Esophagus muscularis mucosa (tissue), 4 donors: ENCODE measurements around the gene EFHC2. TPM values are rescaled to one million over a fixed set of nuclear protein-coding genes. Genes with fewer than 3 reads are reported as not detected.

Experiments
- DNase-seq: peaks from one replicate; pipeline ENCODE4 v3.0.0-alpha.2; 2017; ENCODE audit errors: extremely low spot score
- H3K27ac ChIP-seq, 4 donors: fragments of 200-600 bp; sonication (generic); replicated peaks in 1 of 4; 1 replicate in 3 of 4; 2 replicates in 1 of 4; pipeline ENCODE4 v1.5.1; 2016 to 2019; ENCODE audit warnings: mild to moderate bottlenecking in 1 of 4
- H3K27me3 ChIP-seq, 4 donors: fragments of 200-600 bp; sonication (generic); one replicate each; pipeline versions ENCODE4 v1.5.1 to v1.6.0; 2016 to 2019
- H3K36me3 ChIP-seq, 4 donors: fragments of 200-600 bp; sonication (generic); one replicate each; pipeline ENCODE4 v1.5.1; 2016 to 2019
- H3K4me1 ChIP-seq, 4 donors: fragments of 200-600 bp; sonication (generic); one replicate each; pipeline ENCODE4 v1.5.1; 2016 to 2019
- H3K4me3 ChIP-seq, 4 donors: fragments of 200-600 bp; sonication (generic); 1 replicate in 2 of 4; 2 replicates in 2 of 4; pipeline ENCODE4 v1.5.1; 2016 to 2019; ENCODE audit warnings: mild to moderate bottlenecking in 4 of 4, moderate library complexity in 1 of 4
- H3K9me3 ChIP-seq, 4 donors: fragments of 200-600 bp; sonication (generic); 1 replicate in 3 of 4; 2 replicates in 1 of 4; pipeline ENCODE4 v1.5.1; 2016 to 2019
- CTCF ChIP-seq, 3 experiments: fragments of 200-600 bp in 2 of 3; fragments of 450-650 bp in 1 of 3; sonication (generic) in 2 of 3; IDR thresholded peaks; one replicate each; pipeline ENCODE4 v1.5.1; 2017 to 2019; ENCODE audit warnings: antibody characterized with exemption in 3 of 3, mild to moderate bottlenecking in 2 of 3, moderate library complexity in 1 of 3
- EP300 ChIP-seq: sonication (generic); formaldehyde crosslinking; IDR thresholded peaks from one replicate; pipeline ENCODE4 v1.6.1; 2017; ENCODE audit warnings: antibody characterized with exemption
- POLR2A ChIP-seq: fragments of 450-650 bp; IDR thresholded peaks from one replicate; pipeline ENCODE4 v1.6.1; 2017; ENCODE audit warnings: antibody characterized with exemption, moderate library complexity, mild to moderate bottlenecking, low read depth
- POLR2AphosphoS5 ChIP-seq, 2 donors: sonication (generic); formaldehyde crosslinking; IDR thresholded peaks; one replicate each; pipeline ENCODE4 v1.6.1; 2017; ENCODE audit warnings: antibody characterized with exemption in 2 of 2
- WGBS: methylation state at CpG from one replicate; pipeline ENCODE4 v1.1.5; 2018; 5-methylcytosine and 5-hydroxymethylcytosine counted together
- intact Hi-C: fragments of 100-400 bp; cut with DNase I; formaldehyde crosslinking; loops from one replicate; pipeline ENCODE4 v1.15.1; 2023
- total RNA-seq, 4 donors: library from RNA; depleted of rRNA; stranded (reverse); fragments of >200 nt; gene quantifications; one replicate each; pipeline versions ENCODE4 v1.1.0 to v1.2.1, GENCODE V29; 2016

The EFHC2 gene
- total RNA-seq, 4 donors from 2014 or later, result 2.6 to 4.6 (median 3.1) TPM

GRCh38 chrX:44234541-44234940, 108.9 kb downstream of the EFHC2 start:
- Histone ChIP-seq H3K27ac (no peak overlapping the region), H3K4me1 (no peaks in the 10 kb centered on the region), H3K4me3 (no peak overlapping the region), H3K27me3 (no peaks in the 10 kb centered on the region), H3K9me3 (no peaks in the 10 kb centered on the region), H3K36me3 (no peaks in the 10 kb centered on the region)
- WGBS, result 56% methylated on average over 2 of the region's 2 CpGs
- no peak for TF ChIP-seq POLR2A
- no peak for TF ChIP-seq POLR2AphosphoS5 (IDR thresholded peaks at IDR 0.05)
- no peak for TF ChIP-seq CTCF (IDR thresholded peaks at IDR 0.05)
- TF ChIP-seq EP300, result no peak
- intact Hi-C loops, result no loop called here
- no peak for DNase-seq

- TF ChIP-seq POLR2A, result no peak
- intact Hi-C loops, result no loop called here
- Histone ChIP-seq H3K27me3 (no peaks in the 10 kb centered on the region), H3K4me1 (no peaks in the 10 kb centered on the region), H3K27ac (no peak overlapping the region), H3K36me3 (no peaks in the 10 kb centered on the region), H3K4me3 (no peak overlapping the region), H3K9me3 (no peaks in the 10 kb centered on the region)
- no peak for DNase-seq
These were observed 109.4 kb downstream of the EFHC2 start for GRCh38 chrX:44234116-44234515.

- 82% methylated on average over 5 of the region's 5 CpGs for WGBS
- no peak for DNase-seq
- intact Hi-C loops, result no loop called here
- Histone ChIP-seq H3K4me1 (no peaks in the 10 kb centered on the region), H3K4me3 (no peak overlapping the region), H3K27ac (no peak overlapping the region), H3K36me3 (no peaks in the 10 kb centered on the region), H3K9me3 (no peaks in the 10 kb centered on the region), H3K27me3 (no peaks in the 10 kb centered on the region)
- TF ChIP-seq POLR2AphosphoS5 (IDR thresholded peaks at IDR 0.05), result no peak
- no peak for TF ChIP-seq CTCF (IDR thresholded peaks at IDR 0.05)
- TF ChIP-seq POLR2A, result no peak
- TF ChIP-seq EP300, result no peak
These were observed 111.4 kb downstream of the EFHC2 start for GRCh38 chrX:44232081-44232480.

DNA sequence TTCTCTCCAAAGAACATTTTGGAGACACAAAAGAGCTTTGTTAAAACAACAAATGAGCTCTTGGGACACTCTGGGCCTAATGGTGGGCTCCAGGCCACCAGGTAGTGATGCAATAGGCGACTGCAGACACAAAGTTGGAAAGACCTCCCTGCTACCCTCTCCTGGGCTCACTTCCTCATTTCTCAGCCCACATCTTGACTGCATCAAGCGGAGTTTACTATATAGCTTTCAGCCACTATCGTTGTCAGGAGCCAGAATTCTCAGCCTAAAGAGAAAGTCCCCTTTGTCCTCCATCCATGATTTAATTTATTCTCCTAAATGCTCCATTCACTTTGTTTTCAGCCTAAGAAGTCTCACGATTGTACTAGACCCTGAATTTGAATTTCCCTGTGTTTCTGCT, 114.9 kb downstream of the EFHC2 start:
- no peak for DNase-seq
- Histone ChIP-seq H3K36me3 (no peaks in the 10 kb centered on the region), H3K27me3 (no peaks in the 10 kb centered on the region), H3K4me3 (no peak overlapping the region), H3K4me1 (no peaks in the 10 kb centered on the region), H3K27ac (no peak overlapping the region), H3K9me3 (no peaks in the 10 kb centered on the region)
- intact Hi-C loops, result no loop called here
- TF ChIP-seq POLR2AphosphoS5 (IDR thresholded peaks at IDR 0.05) (no peak), CTCF (IDR thresholded peaks at IDR 0.05) (no peak), POLR2A (no peak), EP300 (no peak)
- WGBS, result 49% methylated on average over 4 of the region's 4 CpGs

- WGBS, result 70% methylated on average over 5 of the region's 5 CpGs
These were observed 115.5 kb downstream of the EFHC2 start for GRCh38 chrX:44227991-44228390.

More at GRCh38 chrX:44227991-44228390, 115.5 kb downstream of the EFHC2 start:
- no peak overlapping the region for H3K27ac ChIP-seq
- no peaks in the 10 kb centered on the region for H3K9me3 ChIP-seq
- intact Hi-C loops, result no loop called here
- H3K4me3 ChIP-seq, result no peak overlapping the region
- no peak for DNase-seq
- H3K4me1 ChIP-seq, result no peaks in the 10 kb centered on the region
- no peaks in the 10 kb centered on the region for H3K36me3 ChIP-seq
- TF ChIP-seq CTCF (IDR thresholded peaks at IDR 0.05) (no peak), POLR2AphosphoS5 (IDR thresholded peaks at IDR 0.05) (no peak), POLR2A (no peak), EP300 (no peak)
- no peaks in the 10 kb centered on the region for H3K27me3 ChIP-seq
